Measurements from ENCODE around the gene TERF2IP. TPM values are rescaled to one million over a fixed set of nuclear protein-coding genes. Genes with fewer than 3 reads are reported as not detected.

The TERF2IP gene
- total and polyA plus RNA-seq, 2 of the 13 experiments (the other 11 are each of a cell fraction or from before 2014, with no cell fraction given) = 26.4 to 50.2 TPM

DNA sequence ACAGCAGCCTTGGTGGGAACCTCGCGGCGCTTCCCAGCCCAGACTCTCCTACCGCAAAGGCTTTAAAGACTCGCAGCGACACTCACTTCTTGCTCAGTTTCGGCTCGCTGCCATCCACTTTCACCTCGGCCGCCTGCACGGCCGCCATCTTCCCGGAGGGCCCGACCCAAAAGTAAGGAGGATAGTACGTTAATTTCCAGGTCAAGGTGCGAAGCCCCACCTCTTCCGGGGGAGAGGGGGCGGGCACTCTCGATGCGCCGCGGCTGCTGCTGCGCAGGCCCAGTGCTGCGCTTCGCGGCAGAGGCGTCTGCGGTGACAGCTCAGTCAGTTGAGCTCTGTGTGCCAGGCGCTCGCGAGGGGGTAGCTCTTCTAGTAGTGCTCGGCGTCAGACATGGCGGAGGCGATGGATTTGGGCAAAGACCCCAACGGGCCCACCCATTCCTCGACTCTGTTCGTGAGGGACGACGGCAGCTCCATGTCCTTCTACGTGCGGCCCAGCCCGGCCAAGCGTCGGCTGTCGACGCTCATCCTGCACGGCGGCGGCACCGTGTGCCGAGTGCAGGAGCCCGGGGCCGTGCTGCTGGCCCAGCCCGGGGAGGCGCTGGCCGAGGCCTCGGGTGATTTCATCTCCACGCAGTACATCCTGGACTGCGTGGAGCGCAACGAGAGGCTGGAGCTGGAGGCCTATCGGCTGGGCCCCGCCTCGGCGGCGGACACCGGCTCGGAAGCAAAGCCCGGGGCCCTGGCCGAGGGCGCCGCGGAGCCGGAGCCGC lies at the start of gene TERF2IP, which contains the start of gene KARS1 (continued):
- TF ChIP-seq, protein P1, sequence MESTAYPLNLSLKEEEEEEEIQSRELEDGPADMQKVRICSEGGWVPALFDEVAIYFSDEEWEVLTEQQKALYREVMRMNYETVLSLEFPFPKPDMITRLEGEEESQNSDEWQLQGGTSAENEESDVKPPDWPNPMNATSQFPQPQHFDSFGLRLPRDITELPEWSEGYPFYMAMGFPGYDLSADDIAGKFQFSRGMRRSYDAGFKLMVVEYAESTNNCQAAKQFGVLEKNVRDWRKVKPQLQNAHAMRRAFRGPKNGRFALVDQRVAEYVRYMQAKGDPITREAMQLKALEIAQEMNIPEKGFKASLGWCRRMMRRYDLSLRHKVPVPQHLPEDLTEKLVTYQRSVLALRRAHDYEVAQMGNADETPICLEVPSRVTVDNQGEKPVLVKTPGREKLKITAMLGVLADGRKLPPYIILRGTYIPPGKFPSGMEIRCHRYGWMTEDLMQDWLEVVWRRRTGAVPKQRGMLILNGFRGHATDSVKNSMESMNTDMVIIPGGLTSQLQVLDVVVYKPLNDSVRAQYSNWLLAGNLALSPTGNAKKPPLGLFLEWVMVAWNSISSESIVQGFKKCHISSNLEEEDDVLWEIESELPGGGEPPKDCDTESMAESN (CRISPR knock-in tag; conservative IDR thresholded peaks at IDR 0.05) = peak; percentile 16; the same call in 1 of the 2 replicates
- peak; percentile 86 for TF ChIP-seq CCDC6 (CRISPR knock-in tag; IDR thresholded peaks at IDR 0.05)
- no peak for TF ChIP-seq ARNT2 (CRISPR knock-in tag; IDR thresholded peaks at IDR 0.05; ENCODE audit: low read depth)
- TF ChIP-seq MXI1 (IDR thresholded peaks at IDR 0.05; ENCODE audit: borderline replicate concordance, low read depth, low read length) = peak; percentile 84; the same call in 2 of the 3 replicates
- TF ChIP-seq, protein P2, sequence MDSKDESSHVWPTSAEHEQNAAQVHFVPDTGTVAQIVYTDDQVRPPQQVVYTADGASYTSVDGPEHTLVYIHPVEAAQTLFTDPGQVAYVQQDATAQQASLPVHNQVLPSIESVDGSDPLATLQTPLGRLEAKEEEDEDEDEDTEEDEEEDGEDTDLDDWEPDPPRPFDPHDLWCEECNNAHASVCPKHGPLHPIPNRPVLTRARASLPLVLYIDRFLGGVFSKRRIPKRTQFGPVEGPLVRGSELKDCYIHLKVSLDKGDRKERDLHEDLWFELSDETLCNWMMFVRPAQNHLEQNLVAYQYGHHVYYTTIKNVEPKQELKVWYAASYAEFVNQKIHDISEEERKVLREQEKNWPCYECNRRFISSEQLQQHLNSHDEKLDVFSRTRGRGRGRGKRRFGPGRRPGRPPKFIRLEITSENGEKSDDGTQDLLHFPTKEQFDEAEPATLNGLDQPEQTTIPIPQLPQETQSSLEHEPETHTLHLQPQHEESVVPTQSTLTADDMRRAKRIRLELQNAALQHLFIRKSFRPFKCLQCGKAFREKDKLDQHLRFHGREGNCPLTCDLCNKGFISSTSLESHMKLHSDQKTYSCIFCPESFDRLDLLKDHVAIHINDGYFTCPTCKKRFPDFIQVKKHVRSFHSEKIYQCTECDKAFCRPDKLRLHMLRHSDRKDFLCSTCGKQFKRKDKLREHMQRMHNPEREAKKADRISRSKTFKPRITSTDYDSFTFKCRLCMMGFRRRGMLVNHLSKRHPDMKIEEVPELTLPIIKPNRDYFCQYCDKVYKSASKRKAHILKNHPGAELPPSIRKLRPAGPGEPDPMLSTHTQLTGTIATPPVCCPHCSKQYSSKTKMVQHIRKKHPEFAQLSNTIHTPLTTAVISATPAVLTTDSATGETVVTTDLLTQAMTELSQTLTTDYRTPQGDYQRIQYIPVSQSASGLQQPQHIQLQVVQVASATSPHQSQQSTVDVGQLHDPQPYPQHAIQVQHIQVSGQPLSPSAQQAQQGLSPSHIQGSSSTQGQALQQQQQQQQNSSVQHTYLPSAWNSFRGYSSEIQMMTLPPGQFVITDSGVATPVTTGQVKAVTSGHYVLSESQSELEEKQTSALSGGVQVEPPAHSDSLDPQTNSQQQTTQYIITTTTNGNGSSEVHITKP (CRISPR knock-in tag; IDR thresholded peaks at IDR 0.05; ENCODE audit: low read depth) = peak; percentile 74
- TF ChIP-seq TARDBP (CRISPR knock-in tag; IDR thresholded peaks at IDR 0.05) = peak; percentile 17; the same call in 1 of the 2 replicates
- TF ChIP-seq THAP11 (CRISPR knock-in tag; IDR thresholded peaks at IDR 0.05) = peak; percentile 95
- TF ChIP-seq ZKSCAN1 (IDR thresholded peaks at IDR 0.05; ENCODE audit: low read length) = no peak
- TF ChIP-seq, protein P3, sequence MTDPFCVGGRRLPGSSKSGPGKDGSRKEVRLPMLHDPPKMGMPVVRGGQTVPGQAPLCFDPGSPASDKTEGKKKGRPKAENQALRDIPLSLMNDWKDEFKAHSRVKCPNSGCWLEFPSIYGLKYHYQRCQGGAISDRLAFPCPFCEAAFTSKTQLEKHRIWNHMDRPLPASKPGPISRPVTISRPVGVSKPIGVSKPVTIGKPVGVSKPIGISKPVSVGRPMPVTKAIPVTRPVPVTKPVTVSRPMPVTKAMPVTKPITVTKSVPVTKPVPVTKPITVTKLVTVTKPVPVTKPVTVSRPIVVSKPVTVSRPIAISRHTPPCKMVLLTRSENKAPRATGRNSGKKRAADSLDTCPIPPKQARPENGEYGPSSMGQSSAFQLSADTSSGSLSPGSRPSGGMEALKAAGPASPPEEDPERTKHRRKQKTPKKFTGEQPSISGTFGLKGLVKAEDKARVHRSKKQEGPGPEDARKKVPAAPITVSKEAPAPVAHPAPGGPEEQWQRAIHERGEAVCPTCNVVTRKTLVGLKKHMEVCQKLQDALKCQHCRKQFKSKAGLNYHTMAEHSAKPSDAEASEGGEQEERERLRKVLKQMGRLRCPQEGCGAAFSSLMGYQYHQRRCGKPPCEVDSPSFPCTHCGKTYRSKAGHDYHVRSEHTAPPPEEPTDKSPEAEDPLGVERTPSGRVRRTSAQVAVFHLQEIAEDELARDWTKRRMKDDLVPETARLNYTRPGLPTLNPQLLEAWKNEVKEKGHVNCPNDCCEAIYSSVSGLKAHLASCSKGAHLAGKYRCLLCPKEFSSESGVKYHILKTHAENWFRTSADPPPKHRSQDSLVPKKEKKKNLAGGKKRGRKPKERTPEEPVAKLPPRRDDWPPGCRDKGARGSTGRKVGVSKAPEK (CRISPR knock-in tag; IDR thresholded peaks at IDR 0.05; ENCODE audit: borderline replicate concordance) = no peak
- TF ChIP-seq ISL2 (CRISPR knock-in tag; IDR thresholded peaks at IDR 0.05) = peak; percentile 46; the same call in 1 of the 2 replicates
- TF ChIP-seq, protein P4, sequence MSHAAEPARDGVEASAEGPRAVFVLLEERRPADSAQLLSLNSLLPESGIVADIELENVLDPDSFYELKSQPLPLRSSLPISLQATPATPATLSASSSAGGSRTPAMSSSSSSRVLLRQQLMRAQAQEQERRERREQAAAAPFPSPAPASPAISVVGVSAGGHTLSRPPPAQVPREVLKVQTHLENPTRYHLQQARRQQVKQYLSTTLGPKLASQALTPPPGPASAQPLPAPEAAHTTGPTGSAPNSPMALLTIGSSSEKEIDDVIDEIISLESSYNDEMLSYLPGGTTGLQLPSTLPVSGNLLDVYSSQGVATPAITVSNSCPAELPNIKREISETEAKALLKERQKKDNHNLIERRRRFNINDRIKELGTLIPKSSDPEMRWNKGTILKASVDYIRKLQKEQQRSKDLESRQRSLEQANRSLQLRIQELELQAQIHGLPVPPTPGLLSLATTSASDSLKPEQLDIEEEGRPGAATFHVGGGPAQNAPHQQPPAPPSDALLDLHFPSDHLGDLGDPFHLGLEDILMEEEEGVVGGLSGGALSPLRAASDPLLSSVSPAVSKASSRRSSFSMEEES (CRISPR knock-in tag; IDR thresholded peaks at IDR 0.05) = peak; percentile 28; the same call in 1 of the 2 replicates
- peak; percentile 50 for TF ChIP-seq ZNF709 (CRISPR knock-in tag; IDR thresholded peaks at IDR 0.05)
- TF ChIP-seq, protein P5, sequence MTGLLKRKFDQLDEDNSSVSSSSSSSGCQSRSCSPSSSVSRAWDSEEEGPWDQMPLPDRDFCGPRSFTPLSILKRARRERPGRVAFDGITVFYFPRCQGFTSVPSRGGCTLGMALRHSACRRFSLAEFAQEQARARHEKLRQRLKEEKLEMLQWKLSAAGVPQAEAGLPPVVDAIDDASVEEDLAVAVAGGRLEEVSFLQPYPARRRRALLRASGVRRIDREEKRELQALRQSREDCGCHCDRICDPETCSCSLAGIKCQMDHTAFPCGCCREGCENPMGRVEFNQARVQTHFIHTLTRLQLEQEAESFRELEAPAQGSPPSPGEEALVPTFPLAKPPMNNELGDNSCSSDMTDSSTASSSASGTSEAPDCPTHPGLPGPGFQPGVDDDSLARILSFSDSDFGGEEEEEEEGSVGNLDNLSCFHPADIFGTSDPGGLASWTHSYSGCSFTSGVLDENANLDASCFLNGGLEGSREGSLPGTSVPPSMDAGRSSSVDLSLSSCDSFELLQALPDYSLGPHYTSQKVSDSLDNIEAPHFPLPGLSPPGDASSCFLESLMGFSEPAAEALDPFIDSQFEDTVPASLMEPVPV (CRISPR knock-in tag; IDR thresholded peaks at IDR 0.05) = no peak
- TF ChIP-seq SALL2 (CRISPR knock-in tag; IDR thresholded peaks at IDR 0.05) = peak; percentile 63

All from HepG2 (cell line).